ENCODE measurements around the gene DRICH1. TPM values are rescaled to one million over a fixed set of nuclear protein-coding genes. Genes with fewer than 3 reads are reported as not detected.
"Not testable (repeated sequence)": the region's sequence is repeated elsewhere in the genome, so short reads cannot be mapped to it uniquely, and the experiment has no call there.

The DRICH1 gene
- total and polyA plus RNA-seq, 5 experiments from 2014 or later = 1.5 to 1.8 TPM; not detected in 3

GRCh38 chr22:23671387-23671786 is 39.3 kb upstream of the DRICH1 start:
- H3K36me3 Mint-ChIP-seq, POLR2A ChIA-PET: not testable (repeated sequence)
- peaks cover 4 to 23% (median 9%) of the 10 kb centered on the region in 4 donors for H3K4me1 Mint-ChIP-seq

GRCh38 chr22:23670378-23671295 is 38.5 kb upstream of the DRICH1 start:
- peaks cover 4 to 15% (median 10%) of the 10 kb centered on the region in 4 donors for H3K4me1 Mint-ChIP-seq
- H3K4me3 Mint-ChIP-seq = no peak overlapping the region
- DNase-seq (peak in 1 of 10 donors; percentile 37), ATAC-seq (no peak)
- POLR2A ChIA-PET = no interaction called here
- H3K27me3 Mint-ChIP-seq = no peaks in the 10 kb centered on the region
- H3K27ac Mint-ChIP-seq = no peak overlapping the region
- H3K9me3 Mint-ChIP-seq = no peaks in the 10 kb centered on the region
- peaks cover 0 to 14% (median 3%) of the 10 kb centered on the region in 3 donors for H3K36me3 Mint-ChIP-seq

More at GRCh38 chr22:23671387-23671786, 39.3 kb upstream of the DRICH1 start:
- not testable (repeated sequence) for H3K4me3 Mint-ChIP-seq, H3K27ac Mint-ChIP-seq, ATAC-seq, H3K9me3 Mint-ChIP-seq, DNase-seq, H3K27me3 Mint-ChIP-seq

- H3K27me3 Mint-ChIP-seq, H3K4me1 Mint-ChIP-seq, H3K27ac Mint-ChIP-seq, ATAC-seq, POLR2A ChIA-PET, H3K9me3 Mint-ChIP-seq, H3K4me3 Mint-ChIP-seq, DNase-seq: not testable (repeated sequence)
- peaks cover 8 to 69% (median 35%) of the 10 kb centered on the region in 3 donors for H3K36me3 Mint-ChIP-seq
Observed at GRCh38 chr22:23660381-23660780, 28.3 kb upstream of the DRICH1 start.

GRCh38 chr22:23657727-23658126 is 25.6 kb upstream of the DRICH1 start:
- H3K36me3 Mint-ChIP-seq = peaks cover 4 to 49% (median 20%) of the 10 kb centered on the region in 3 donors
- no peak for DNase-seq
- peak overlapping the region in 2 of 10 donors; percentile 34 to 79 for H3K27ac Mint-ChIP-seq
- peaks cover 0 to 3% (median 2%) of the 10 kb centered on the region in 4 donors for H3K4me1 Mint-ChIP-seq
- POLR2A ChIA-PET = no interaction called here
- no peaks in the 10 kb centered on the region for H3K27me3 Mint-ChIP-seq
- ATAC-seq = no peak
- H3K4me3 Mint-ChIP-seq = no peak overlapping the region
- H3K9me3 Mint-ChIP-seq = no peaks in the 10 kb centered on the region

- Mint-ChIP-seq H3K36me3 (peaks cover 4 to 43% (median 10%) of the 10 kb centered on the region in 3 donors), H3K4me1 (peaks cover 0 to 4% (median 0%) of the 10 kb centered on the region in 4 donors), H3K27ac (peak overlapping the region in 2 of 10 donors; percentile 45 to 51), H3K9me3 (no peaks in the 10 kb centered on the region), H3K4me3 (no peak overlapping the region), H3K27me3 (no peaks in the 10 kb centered on the region)
- POLR2A ChIA-PET = interaction anchor here (0.5 to 0.6 kb wide), 2 partner anchors 8 to 111 kb away, joined by 3 to 5 read pairs; no protein-coding TSS in a partner anchor
- ATAC-seq = no peak
- no peak for DNase-seq
Observed at GRCh38 chr22:23655891-23656475, 23.9 kb upstream of the DRICH1 start.

GRCh38 chr22:23652711-23653110 is 20.6 kb upstream of the DRICH1 start:
- H3K4me1 Mint-ChIP-seq = peaks cover 0 to 4% (median 0%) of the 10 kb centered on the region in 4 donors
- H3K27ac Mint-ChIP-seq = peak overlapping the region in 1 of 10 donors; percentile 83
- POLR2A ChIA-PET = no interaction called here
- H3K36me3 Mint-ChIP-seq = peaks cover 0 to 18% (median 0%) of the 10 kb centered on the region in 3 donors
- H3K9me3 Mint-ChIP-seq = no peaks in the 10 kb centered on the region
- H3K4me3 Mint-ChIP-seq = no peak overlapping the region
- H3K27me3 Mint-ChIP-seq = no peaks in the 10 kb centered on the region
- ATAC-seq (no peak), DNase-seq (no peak)

- Mint-ChIP-seq H3K4me1 (peaks cover 0 to 4% (median 0%) of the 10 kb centered on the region in 4 donors), H3K27me3 (no peaks in the 10 kb centered on the region), H3K4me3 (no peak overlapping the region), H3K27ac (peak overlapping the region in 1 of 10 donors; percentile 6), H3K36me3 (peaks cover 0 to 15% (median 0%) of the 10 kb centered on the region in 3 donors), H3K9me3 (no peaks in the 10 kb centered on the region)
- no peak for DNase-seq
- no peak for ATAC-seq
- POLR2A ChIA-PET = interaction anchor here (1.7 kb wide), 1 partner anchor 44 kb away, joined by 4 read pairs; no protein-coding TSS in a partner anchor
Observed at GRCh38 chr22:23652286-23652685, 20.2 kb upstream of the DRICH1 start.

- DNase-seq = no peak
- Mint-ChIP-seq H3K27me3 (no peaks in the 10 kb centered on the region), H3K27ac (peak overlapping the region in 1 of 10 donors; percentile 56), H3K4me1 (peaks cover 0 to 4% (median 0%) of the 10 kb centered on the region in 4 donors), H3K4me3 (no peak overlapping the region), H3K9me3 (no peaks in the 10 kb centered on the region), H3K36me3 (peaks cover 0 to 13% (median 0%) of the 10 kb centered on the region in 3 donors)
- POLR2A ChIA-PET = interaction anchor here (1.7 kb wide), 1 partner anchor 45 kb away, joined by 4 read pairs; no protein-coding TSS in a partner anchor
- no peak for ATAC-seq
Observed at GRCh38 chr22:23651676-23652075, 19.6 kb upstream of the DRICH1 start.

GRCh38 chr22:23649071-23649501 is 17.0 kb upstream of the DRICH1 start:
- DNase-seq (no peak), ATAC-seq (no peak)
- Mint-ChIP-seq H3K4me1 (peaks cover 0 to 5% (median 0%) of the 10 kb centered on the region in 4 donors), H3K36me3 (peaks cover 0 to 10% (median 0%) of the 10 kb centered on the region in 3 donors), H3K4me3 (no peak overlapping the region), H3K27me3 (no peaks in the 10 kb centered on the region), H3K9me3 (no peaks in the 10 kb centered on the region), H3K27ac (no peak overlapping the region)
- POLR2A ChIA-PET = interaction anchor here (0.6 kb wide), 1 partner anchor 166 kb away, joined by 3 read pairs; no protein-coding TSS in a partner anchor

- H3K4me1 Mint-ChIP-seq, DNase-seq, ATAC-seq, H3K27ac Mint-ChIP-seq, H3K36me3 Mint-ChIP-seq, H3K4me3 Mint-ChIP-seq, POLR2A ChIA-PET, H3K27me3 Mint-ChIP-seq, H3K9me3 Mint-ChIP-seq: not testable (repeated sequence)
Observed at GRCh38 chr22:23646526-23646925, 14.4 kb upstream of the DRICH1 start.

GRCh38 chr22:23640206-23640605 is 8.1 kb upstream of the DRICH1 start:
- H3K9me3 Mint-ChIP-seq, H3K27ac Mint-ChIP-seq, POLR2A ChIA-PET, H3K36me3 Mint-ChIP-seq, DNase-seq, H3K27me3 Mint-ChIP-seq, ATAC-seq, H3K4me1 Mint-ChIP-seq, H3K4me3 Mint-ChIP-seq: not testable (repeated sequence)

GRCh38 chr22:23639661-23640060 is 7.5 kb upstream of the DRICH1 start:
- Mint-ChIP-seq H3K9me3 (no peaks in the 10 kb centered on the region), H3K4me3 (no peak overlapping the region), H3K36me3 (peaks cover 0 to 13% (median 9%) of the 10 kb centered on the region in 3 donors), H3K27ac (peak overlapping the region in 1 of 10 donors; percentile 66), H3K27me3 (no peaks in the 10 kb centered on the region), H3K4me1 (peaks cover 0 to 2% (median 0%) of the 10 kb centered on the region in 4 donors)
- DNase-seq (no peak), ATAC-seq (no peak)
- POLR2A ChIA-PET = no interaction called here

GRCh38 chr22:23638611-23639010 is 6.5 kb upstream of the DRICH1 start:
- Mint-ChIP-seq H3K4me3 (no peak overlapping the region), H3K9me3 (no peaks in the 10 kb centered on the region), H3K27ac (peak overlapping the region in 2 of 10 donors; percentile 25 to 63), H3K36me3 (peaks cover 0 to 19% (median 9%) of the 10 kb centered on the region in 3 donors), H3K27me3 (no peaks in the 10 kb centered on the region), H3K4me1 (no peaks in the 10 kb centered on the region)
- no peak for ATAC-seq
- DNase-seq = no peak
- POLR2A ChIA-PET = no interaction called here

Measured in naive thymus-derived CD8-positive, alpha-beta T cell (primary cell).